HepG2 (cell line): ENCODE results near the gene SOBP. TPM values are rescaled to one million over a fixed set of nuclear protein-coding genes. Genes with fewer than 3 reads are reported as not detected.

Experiments
- CBX5 ChIP-seq: sonication (generic); formaldehyde crosslinking; IDR thresholded peaks from 2 replicates; pipeline ENCODE4 v1.4.0; 2020; ENCODE audit warnings: missing genetic modification reagents, borderline replicate concordance
- GRHL1 ChIP-seq: sonication (generic); formaldehyde crosslinking; conservative IDR thresholded peaks from 2 replicates; pipeline ENCODE4 v1.8.0; 2022; ENCODE audit warnings: missing genetic modification reagents
- HIVEP1 ChIP-seq: sonication (generic); formaldehyde crosslinking; IDR thresholded peaks from 2 replicates; pipeline ENCODE4 v1.4.0; 2020; ENCODE audit warnings: mild to moderate bottlenecking, missing genetic modification reagents
- KDM4B ChIP-seq: sonication (generic); formaldehyde crosslinking; IDR thresholded peaks from 2 replicates; pipeline ENCODE4 v1.4.0; 2020; ENCODE audit warnings: missing genetic modification reagents
- KDM5A ChIP-seq: fragments of 200-600 bp; sonication (generic); IDR thresholded peaks from 2 replicates; pipeline ENCODE4 v1.7.0; 2018; ENCODE audit warnings: antibody characterized with exemption, mild to moderate bottlenecking, low read length, borderline replicate concordance
- KDM5B ChIP-seq: sonication (generic); formaldehyde crosslinking; IDR thresholded peaks from 2 replicates; pipeline ENCODE4 v1.4.0; 2020; ENCODE audit warnings: missing genetic modification reagents, mild to moderate bottlenecking, borderline replicate concordance
- MAZ ChIP-seq, 2 experiments: sonication (generic) in 1 of 2; formaldehyde crosslinking in 1 of 2; IDR thresholded peaks; 2 replicates each; pipeline versions ENCODE4 v1.5.0 to v1.6.1; 2012 to 2020; ENCODE audit warnings: low read depth in 2 of 2, mild to moderate bottlenecking in 2 of 2, borderline replicate concordance in 1 of 2, improper control_type of control experiment in 1 of 2, low read length in 1 of 2, missing genetic modification reagents in 1 of 2, moderate library complexity in 1 of 2
- SAFB2 ChIP-seq: sonication (generic); formaldehyde crosslinking; IDR thresholded peaks from 2 replicates; pipeline ENCODE4 v1.5.1; 2020; ENCODE audit warnings: missing genetic modification reagents, low read depth, mild to moderate bottlenecking, borderline replicate concordance
- SNAPC2 ChIP-seq: sonication (generic); formaldehyde crosslinking; IDR thresholded peaks from 2 replicates; pipeline ENCODE4 v1.8.1; 2022; ENCODE audit warnings: mild to moderate bottlenecking, missing genetic modification reagents
- SP4 ChIP-seq: sonication (generic); formaldehyde crosslinking; IDR thresholded peaks from 2 replicates; pipeline ENCODE4 v1.8.1; 2023; ENCODE audit warnings: mild to moderate bottlenecking, missing genetic modification reagents
- TP53 ChIP-seq: sonication (generic); formaldehyde crosslinking; conservative IDR thresholded peaks from 2 replicates; pipeline ENCODE4 v1.4.0; 2020; ENCODE audit warnings: missing genetic modification reagents
- ZBTB20 ChIP-seq: sonication (generic); formaldehyde crosslinking; IDR thresholded peaks from 2 replicates; pipeline ENCODE4 v1.8.1; 2023; ENCODE audit warnings: missing genetic modification reagents, low read depth, mild to moderate bottlenecking, borderline replicate concordance
- ZC3H4 ChIP-seq: sonication (generic); formaldehyde crosslinking; IDR thresholded peaks from 2 replicates; pipeline ENCODE4 v1.4.0; 2020; ENCODE audit warnings: missing genetic modification reagents, borderline replicate concordance
- ZEB1 ChIP-seq: IDR thresholded peaks from 2 replicates; pipeline ENCODE4 v1.6.1; 2012; ENCODE audit warnings: mild to moderate bottlenecking, low read depth, inconsistent platforms; ENCODE audit not compliant: insufficient replicate concordance
- ZFP62 ChIP-seq: sonication (generic); formaldehyde crosslinking; IDR thresholded peaks from 2 replicates; pipeline ENCODE4 v1.4.0; 2020; ENCODE audit warnings: missing genetic modification reagents
- ZNF275 ChIP-seq: sonication (generic); formaldehyde crosslinking; IDR thresholded peaks from 2 replicates; pipeline ENCODE4 v1.8.0; 2022; ENCODE audit warnings: missing genetic modification reagents, mild to moderate bottlenecking, inconsistent platforms, borderline replicate concordance
- ZNF607 ChIP-seq: sonication (generic); formaldehyde crosslinking; IDR thresholded peaks from 2 replicates; pipeline ENCODE4 v1.5.1; 2020; ENCODE audit warnings: missing genetic modification reagents, mild to moderate bottlenecking, borderline replicate concordance
- ZNF703 ChIP-seq: sonication (generic); formaldehyde crosslinking; IDR thresholded peaks from 2 replicates; pipeline ENCODE4 v1.5.1; 2020; ENCODE audit warnings: missing genetic modification reagents, mild to moderate bottlenecking, moderate library complexity, borderline replicate concordance
- ZNF839 ChIP-seq: sonication (generic); formaldehyde crosslinking; IDR thresholded peaks from 2 replicates; pipeline ENCODE4 v1.4.0; 2020; ENCODE audit warnings: missing genetic modification reagents, mild to moderate bottlenecking, borderline replicate concordance
- ZNF883 ChIP-seq: sonication (generic); formaldehyde crosslinking; IDR thresholded peaks from 2 replicates; pipeline ENCODE4 v1.5.1; 2020; ENCODE audit warnings: mild to moderate bottlenecking, missing genetic modification reagents; ENCODE audit errors: not compliant biosample characterization
- ZSCAN12 ChIP-seq: sonication (generic); formaldehyde crosslinking; IDR thresholded peaks from 2 replicates; pipeline ENCODE4 v1.9.0; 2021; ENCODE audit warnings: mild to moderate bottlenecking, missing genetic modification reagents
- polyA plus RNA-seq, 8 experiments: library from polyadenylated mRNA; depleted of rRNA in 3 of 8; stranded (reverse) in 7 of 8; unstranded in 1 of 8; fragments of >200 nt; fragmentation: Illumina TruSeq in 4 of 8; extraction: Trizol in 4 of 8; gene quantifications; 2 replicates each; pipeline versions ENCODE4 v1.2.1 to v1.2.3, GENCODE V29; 2011 to 2016; ENCODE audit warnings: low read depth in 4 of 8, missing spikeins in 1 of 8, mixed read lengths in 1 of 8; ENCODE audit not compliant: insufficient read depth in 1 of 8
- total RNA-seq, 5 experiments: library from RNA; depleted of rRNA; stranded (reverse); fragments of >200 nt; fragmentation: Illumina TruSeq; extraction: Trizol; gene quantifications; 2 replicates each; pipeline ENCODE4 v1.2.3, GENCODE V29; 2016; ENCODE audit warnings: low read depth in 1 of 5
- TF ChIP-seq, protein P1 (sequence below): sonication (generic); formaldehyde crosslinking; IDR thresholded peaks from 2 replicates; pipeline ENCODE4 v1.8.0; 2022; ENCODE audit warnings: low read depth, missing genetic modification reagents
- TF ChIP-seq, protein P2 (sequence below): sonication (generic); formaldehyde crosslinking; IDR thresholded peaks from 2 replicates; pipeline ENCODE4 v1.8.0; 2022; ENCODE audit warnings: missing genetic modification reagents, mild to moderate bottlenecking, moderate library complexity, borderline replicate concordance

SOBP gene
- total and polyA plus RNA-seq, 2 of the 13 experiments (the other 11 are each of a cell fraction or from before 2014, with no cell fraction given) = 1.5 to 6.9 TPM

- TF ChIP-seq KDM5A = no peak
- no peak; the same call in 1 of the 2 replicates for TF ChIP-seq ZNF839 (CRISPR knock-in tag)
- no peak for TF ChIP-seq SNAPC2 (CRISPR knock-in tag)
- TF ChIP-seq ZNF607 = no peak
- TF ChIP-seq GRHL1 (CRISPR knock-in tag) = no peak
- TF ChIP-seq KDM4B (CRISPR knock-in tag) = no peak
- no peak for TF ChIP-seq MAZ (IDR thresholded peaks at IDR 0.05; ENCODE audit: borderline replicate concordance, low read depth, low read length)
- no peak for TF ChIP-seq MAZ (CRISPR knock-in tag; IDR thresholded peaks at IDR 0.05; ENCODE audit: low read depth)
- no peak for TF ChIP-seq ZFP62 (CRISPR knock-in tag)
- TF ChIP-seq, protein P1, sequence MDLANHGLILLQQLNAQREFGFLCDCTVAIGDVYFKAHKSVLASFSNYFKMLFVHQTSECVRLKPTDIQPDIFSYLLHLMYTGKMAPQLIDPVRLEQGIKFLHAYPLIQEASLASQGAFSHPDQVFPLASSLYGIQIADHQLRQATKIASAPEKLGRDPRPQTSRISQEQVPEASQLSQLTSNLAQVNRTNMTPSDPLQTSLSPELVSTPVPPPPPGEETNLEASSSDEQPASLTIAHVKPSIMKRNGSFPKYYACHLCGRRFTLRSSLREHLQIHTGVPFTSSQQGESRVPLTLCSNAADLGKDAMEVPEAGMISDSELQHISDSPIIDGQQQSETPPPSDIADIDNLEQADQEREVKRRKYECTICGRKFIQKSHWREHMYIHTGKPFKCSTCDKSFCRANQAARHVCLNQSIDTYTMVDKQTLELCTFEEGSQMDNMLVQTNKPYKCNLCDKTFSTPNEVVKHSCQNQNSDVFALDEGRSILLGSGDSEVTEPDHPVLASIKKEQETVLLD (CRISPR knock-in tag) = no peak
- no peak; the same call in 1 of the 2 replicates for TF ChIP-seq ZBTB20 (CRISPR knock-in tag)
- no peak for TF ChIP-seq HIVEP1 (CRISPR knock-in tag)
- TF ChIP-seq ZNF275 (CRISPR knock-in tag) = no peak
- TF ChIP-seq KDM5B = no peak
- no peak for TF ChIP-seq SP4
- TF ChIP-seq ZNF703 = no peak
- no peak for TF ChIP-seq ZSCAN12
- TF ChIP-seq TP53 (CRISPR knock-in tag) = no peak
- no peak for TF ChIP-seq CBX5 (CRISPR knock-in tag)
- no peak for TF ChIP-seq ZEB1
- TF ChIP-seq ZC3H4 (CRISPR knock-in tag) = no peak
- TF ChIP-seq, protein P2, sequence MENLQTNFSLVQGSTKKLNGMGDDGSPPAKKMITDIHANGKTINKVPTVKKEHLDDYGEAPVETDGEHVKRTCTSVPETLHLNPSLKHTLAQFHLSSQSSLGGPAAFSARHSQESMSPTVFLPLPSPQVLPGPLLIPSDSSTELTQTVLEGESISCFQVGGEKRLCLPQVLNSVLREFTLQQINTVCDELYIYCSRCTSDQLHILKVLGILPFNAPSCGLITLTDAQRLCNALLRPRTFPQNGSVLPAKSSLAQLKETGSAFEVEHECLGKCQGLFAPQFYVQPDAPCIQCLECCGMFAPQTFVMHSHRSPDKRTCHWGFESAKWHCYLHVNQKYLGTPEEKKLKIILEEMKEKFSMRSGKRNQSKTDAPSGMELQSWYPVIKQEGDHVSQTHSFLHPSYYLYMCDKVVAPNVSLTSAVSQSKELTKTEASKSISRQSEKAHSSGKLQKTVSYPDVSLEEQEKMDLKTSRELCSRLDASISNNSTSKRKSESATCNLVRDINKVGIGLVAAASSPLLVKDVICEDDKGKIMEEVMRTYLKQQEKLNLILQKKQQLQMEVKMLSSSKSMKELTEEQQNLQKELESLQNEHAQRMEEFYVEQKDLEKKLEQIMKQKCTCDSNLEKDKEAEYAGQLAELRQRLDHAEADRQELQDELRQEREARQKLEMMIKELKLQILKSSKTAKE (CRISPR knock-in tag) = no peak
- TF ChIP-seq SAFB2 = no peak
- peak; percentile 28 for TF ChIP-seq ZNF883
These were observed 31.1 kb upstream of the SOBP start (continued) for GRCh38 chr6:107458672-107459282.
